DMS153 treated with DMSO at 0.1 percent for 48 hours (cell line): Measurements from ENCODE around the gene ZC3H4.
"Not testable (repeated sequence)": the region's sequence is repeated elsewhere in the genome, so short reads cannot be mapped to it uniquely, and the experiment has no call there.

Source experiments
- DNase-seq: peaks from one replicate; lab custom pipeline; 2025; ENCODE audit not compliant: unreplicated experiment; lab: John Stamatoyannopoulos, UW

ZC3H4 gene

GRCh38 chr19:47112997-47113849 is at the start of gene ZC3H4:
TSS of gene ZC3H4 (minus strand) at chr19:47113776. CDS start at chr19:47112584, 1,192 bp downstream.
- DNase-seq: peak; percentile 96

DNA sequence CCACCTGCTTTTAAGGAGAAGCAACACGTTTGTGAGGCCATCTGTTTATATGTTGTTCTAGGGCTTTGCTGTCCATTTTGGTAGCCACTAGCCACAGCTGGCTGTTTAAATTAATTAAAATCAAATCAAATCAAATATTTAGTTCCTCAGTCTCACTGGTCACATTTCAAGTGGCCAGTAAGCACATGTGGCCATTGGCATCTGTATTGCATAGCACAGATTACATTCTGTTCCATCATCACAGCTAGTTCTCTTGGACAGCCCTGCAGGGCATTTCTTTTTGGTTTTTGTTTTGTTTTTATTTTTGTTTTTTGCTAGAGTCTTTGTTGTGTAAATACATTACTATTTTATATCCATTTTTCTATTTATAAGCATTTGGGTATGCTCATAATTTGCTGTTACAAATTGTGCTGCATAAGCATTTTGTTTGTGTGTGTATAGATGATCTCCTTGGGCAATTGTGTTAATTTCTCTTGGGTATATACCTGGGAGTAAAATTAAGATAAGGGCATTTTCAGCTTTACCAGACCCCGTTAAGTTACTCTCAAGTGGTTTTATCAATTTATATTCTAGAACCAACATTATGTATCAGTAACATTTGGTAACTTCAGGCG is 48.4 kb upstream of the ZC3H4 start:
- DNase-seq: no peak

DNA sequence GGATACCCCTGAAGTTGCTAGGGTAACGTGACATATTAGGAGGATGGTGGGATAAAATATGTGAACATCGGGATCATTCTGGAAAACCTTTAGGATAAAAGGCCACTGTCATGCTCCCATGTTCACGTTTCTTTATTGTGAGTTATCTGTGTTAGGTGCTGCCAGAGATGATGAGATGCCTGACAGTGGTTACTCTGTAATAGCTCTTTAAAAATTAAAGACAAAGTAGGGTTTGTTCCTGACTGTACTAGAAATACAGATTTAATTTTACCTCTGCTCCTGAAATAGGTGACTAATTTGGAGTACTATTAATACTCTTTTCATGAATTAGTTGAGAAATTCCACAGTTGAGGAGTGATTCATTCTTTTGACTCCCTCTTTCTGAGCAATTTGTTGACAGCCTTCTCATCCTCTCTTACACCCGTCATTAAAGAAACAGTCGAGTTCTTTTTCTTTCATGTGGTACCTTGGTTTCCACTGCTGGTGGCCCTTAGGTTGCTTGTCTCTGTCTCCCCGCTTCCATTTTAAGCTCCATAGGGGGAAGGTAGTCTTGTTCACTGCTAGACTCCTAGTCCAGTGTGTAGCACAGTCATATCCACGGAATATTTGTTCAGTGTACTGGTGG is 45.4 kb upstream of the ZC3H4 start:
- DNase-seq: no peak

- DNase-seq: no peak
Measured at GRCh38 chr19:47158367-47158791, 44.8 kb upstream of the ZC3H4 start.

DNA sequence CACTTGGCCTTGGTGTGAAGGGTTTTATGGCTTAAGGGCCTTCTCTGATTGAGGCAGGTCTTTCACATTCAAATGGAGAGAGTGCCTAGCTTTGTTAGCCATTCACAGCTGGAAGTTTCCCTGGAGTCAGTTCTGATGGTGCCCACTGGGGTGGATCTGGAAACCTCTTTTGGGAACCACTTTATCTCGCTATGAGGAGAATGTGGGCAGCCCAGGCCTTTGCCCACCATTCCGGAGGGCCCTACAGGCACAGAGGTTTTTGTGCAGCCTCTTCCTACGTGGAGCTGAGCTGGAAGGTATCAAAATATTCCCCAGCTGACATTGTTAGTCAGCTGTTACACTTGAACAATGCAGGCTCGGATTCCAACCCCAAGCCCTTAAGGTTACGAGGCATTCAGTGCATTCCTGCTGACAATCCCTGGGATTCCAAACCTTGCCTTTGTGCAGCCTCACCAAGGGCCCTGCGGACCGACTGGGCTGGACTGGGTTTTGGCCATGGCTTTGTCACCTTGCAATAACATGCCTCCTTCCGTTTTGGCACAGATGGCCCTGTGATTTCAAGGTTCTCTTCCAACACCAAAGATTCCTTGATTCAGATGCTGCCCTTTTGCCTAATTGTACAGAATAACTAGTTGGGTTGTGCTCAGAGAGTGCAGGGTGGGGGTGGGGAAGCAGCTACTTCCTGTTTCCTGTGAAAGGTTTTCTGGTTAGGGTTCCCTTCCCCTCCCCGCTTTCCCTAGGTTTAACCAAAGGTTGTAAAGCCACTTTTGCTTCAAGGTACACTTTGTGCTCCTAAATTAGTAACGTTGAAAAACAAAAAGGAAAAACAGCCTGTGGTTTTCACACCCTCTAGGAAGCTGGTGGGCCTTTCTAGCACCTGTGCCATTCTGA is 44.1 kb upstream of the ZC3H4 start:
- no peak for DNase-seq

DNA sequence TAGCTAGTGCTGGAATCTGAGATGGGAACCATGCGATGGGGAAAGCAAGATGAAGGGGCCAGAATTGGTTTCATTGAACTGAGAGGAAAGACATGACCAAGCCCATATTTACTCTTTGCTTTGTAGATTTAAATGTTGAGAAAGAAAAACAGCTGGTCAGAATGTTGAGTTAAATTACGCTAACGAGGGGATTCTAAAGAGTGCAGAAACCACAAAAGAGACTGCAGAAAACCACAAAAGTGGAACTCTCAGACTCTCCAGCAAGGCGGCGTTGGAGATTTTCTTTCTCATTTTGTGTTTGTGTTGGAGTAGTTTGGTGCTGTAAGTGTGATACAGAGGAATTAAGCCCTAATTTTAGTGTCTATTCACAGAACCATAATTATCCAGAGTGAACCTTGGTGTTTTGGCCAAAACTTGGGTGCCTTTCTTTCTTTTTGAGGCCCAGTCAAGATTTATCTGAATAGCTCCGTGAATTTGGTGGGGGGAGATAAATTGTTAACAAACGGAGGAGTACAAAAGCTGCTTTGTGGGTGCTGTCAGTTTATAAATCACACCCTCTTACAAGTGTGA is 43.4 kb upstream of the ZC3H4 start:
- DNase-seq: no peak

DNA sequence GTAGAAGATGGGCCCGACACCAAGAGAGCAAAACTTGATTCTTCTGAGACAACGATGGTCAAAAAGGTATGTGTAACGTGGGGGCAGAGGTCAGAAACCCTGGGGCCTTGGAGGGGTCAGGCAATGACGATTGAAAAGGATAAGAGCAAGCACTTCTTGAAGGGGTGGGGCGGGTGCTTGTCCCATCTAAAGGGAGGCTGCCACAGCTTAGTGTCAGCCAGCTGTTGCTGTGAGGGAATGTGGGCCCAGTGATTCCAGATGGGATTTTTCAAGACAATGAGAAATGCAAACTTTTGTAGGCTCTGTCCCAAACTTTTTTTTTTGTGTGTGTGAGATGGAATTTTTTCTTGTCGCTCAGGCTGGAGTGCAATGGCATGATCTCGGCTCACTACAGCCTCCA is 41.6 kb upstream of the ZC3H4 start:
- DNase-seq: no peak

DNA sequence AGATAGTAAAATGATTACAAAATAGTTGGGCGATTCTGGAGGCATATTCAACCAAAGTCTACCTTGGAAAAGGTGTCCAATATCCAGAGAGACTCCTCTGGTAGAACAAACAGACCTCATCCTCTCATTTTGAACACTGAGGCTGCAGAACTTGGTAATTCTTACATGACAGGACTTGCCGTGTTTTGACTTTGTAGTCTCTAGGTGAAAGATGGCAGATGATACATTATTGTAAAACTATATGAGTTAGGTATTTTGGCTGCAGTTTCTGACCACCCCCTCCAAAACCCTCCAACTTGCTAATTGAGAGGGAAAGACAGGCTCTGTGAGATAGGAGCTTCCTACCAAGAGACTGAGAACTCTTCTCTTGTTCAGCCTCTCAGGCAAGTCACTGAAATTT is 39.7 kb upstream of the ZC3H4 start:
- no peak for DNase-seq

DNA sequence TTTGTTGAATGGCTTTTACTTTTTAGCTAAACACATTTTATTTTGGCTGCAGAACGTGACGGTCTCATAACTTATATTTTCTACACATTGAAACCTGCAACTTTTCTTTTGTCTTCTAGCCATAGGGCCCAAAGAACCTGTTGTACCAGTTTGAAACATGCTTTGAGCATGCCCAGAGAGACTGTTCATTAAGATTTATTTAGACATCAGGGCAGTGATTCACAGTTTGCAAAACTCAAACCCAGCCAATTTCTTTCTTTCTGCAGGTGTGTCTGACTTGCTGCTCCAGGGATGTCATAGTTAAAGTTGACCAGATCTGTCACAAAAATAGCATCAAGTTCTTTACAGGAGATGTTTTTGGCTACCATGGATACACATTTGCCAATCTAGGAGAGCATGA is 39.1 kb upstream of the ZC3H4 start:
- DNase-seq: no peak

GRCh38 chr19:47152205-47152604 is 38.6 kb upstream of the ZC3H4 start:
- DNase-seq: no peak

DNA sequence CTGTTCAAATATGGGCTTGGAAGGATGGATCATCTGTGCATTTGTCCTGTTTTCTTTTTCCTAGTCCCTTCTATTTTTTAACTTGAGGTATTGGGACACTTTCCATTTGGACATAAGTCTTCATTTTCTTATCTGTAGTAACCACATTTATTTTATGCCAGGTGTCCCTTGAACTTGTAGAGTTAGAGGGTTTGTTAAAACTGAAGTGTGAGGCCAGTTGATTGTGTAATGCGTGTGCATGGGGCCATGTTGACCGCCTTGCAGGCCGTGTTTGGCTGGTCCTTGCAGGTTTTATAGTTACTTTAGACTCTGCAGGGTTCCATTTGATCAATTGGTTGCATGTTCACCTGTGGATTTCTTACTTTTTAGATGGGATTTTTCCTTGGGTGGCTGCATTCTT is 38.1 kb upstream of the ZC3H4 start:
- DNase-seq: no peak

GRCh38 chr19:47146920-47147319 is 33.3 kb upstream of the ZC3H4 start:
- no peak for DNase-seq

GRCh38 chr19:47145639-47146486 is 32.3 kb upstream of the ZC3H4 start:
- DNase-seq: no peak

DNA sequence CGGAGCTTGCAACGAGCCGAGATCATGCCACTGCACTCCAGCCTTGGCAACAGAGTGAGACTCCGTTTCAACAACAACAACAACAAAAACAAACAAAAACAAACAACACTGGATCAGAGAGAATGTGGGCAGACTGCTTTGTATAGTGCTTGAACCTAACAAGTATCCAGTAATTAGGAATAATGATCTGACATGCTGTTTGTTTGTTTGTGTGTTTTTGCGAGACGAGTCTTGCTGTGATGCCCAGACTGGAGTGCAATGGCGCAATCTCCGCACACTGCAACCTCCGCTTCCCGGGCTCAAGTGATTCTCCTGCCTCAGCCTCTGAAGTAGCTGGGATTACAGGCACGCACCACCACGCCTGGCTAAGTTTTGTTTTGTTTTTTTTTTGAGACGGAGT is 31.1 kb upstream of the ZC3H4 start:
- DNase-seq: no peak

GRCh38 chr19:47143322-47144073 is 29.9 kb upstream of the ZC3H4 start:
- no peak for DNase-seq

DNA sequence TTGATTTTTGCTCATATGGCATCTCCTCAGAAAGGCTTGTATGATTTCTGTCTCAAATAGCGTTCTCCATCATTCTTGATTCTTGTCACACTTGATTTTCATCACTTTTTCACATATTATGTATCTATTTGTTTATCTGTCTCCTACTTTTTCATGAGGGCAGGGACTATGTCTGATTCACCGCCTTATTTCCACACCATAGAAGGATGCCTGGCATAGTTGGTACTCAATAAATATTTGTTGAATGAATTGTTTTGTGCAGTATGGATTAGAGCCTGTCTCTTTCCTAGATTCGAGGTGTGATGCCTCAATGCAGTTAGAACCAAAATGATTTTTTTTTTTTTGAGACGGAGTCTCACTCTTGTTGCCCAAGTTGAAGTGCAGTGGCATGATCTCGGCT is 29.2 kb upstream of the ZC3H4 start:
- DNase-seq: no peak

- no peak for DNase-seq
Measured at GRCh38 chr19:47141695-47142094, 28.1 kb upstream of the ZC3H4 start.

- not testable (repeated sequence) for DNase-seq
Measured at GRCh38 chr19:47141252-47141651, 27.7 kb upstream of the ZC3H4 start.

- DNase-seq: no peak
Measured at GRCh38 chr19:47135156-47135555, 21.6 kb upstream of the ZC3H4 start.
